HCT116 (cell line): ENCODE measurements around the gene MEPCE. TPM values are rescaled to one million over a fixed set of nuclear protein-coding genes. Genes with fewer than 3 reads are reported as not detected.
A peak's percentile ranks its signal among the peaks of the same experiment; 100 is the strongest.

Experiments used
- ATAC-seq: fragments of 200-7000 bp; cut with Tn5 transposase; 2 replicates; pipeline ENCODE4 v1.9.1; 2020; ENCODE audit warnings: mild to moderate bottlenecking, moderate library complexity
- BruUV-seq: library from RNA; stranded (reverse); fragments of 400-500 nt; replicated peaks from 2 replicates; lab custom pipeline; 2021; lab: Mats Ljungman, UMichigan
- CTCF ChIA-PET: fragments of 300-600 bp; sonication (Branson Sonifier 250); formaldehyde crosslinking; loops from one replicate; lab custom pipeline; 2021; ENCODE audit warnings: antibody characterized with exemption; lab: Charles Lee
- POLR2A ChIA-PET: fragments of 300-600, 350-600 bp; sonication (Branson Sonifier 250); formaldehyde crosslinking; loops from one replicate; lab custom pipeline; 2021; ENCODE audit warnings: antibody characterized with exemption; lab: Charles Lee
- RAD21 ChIA-PET, 2 experiments: fragments of 300-600 bp; sonication (Branson Sonifier 250); formaldehyde crosslinking; loops; one replicate each; lab custom pipeline; 2023; ENCODE audit warnings: low total read pairs in 2 of 2; ENCODE audit not compliant: uncharacterized antibody in 2 of 2, unreplicated experiment in 2 of 2, low non-redundant PET in 1 of 2; lab: Charles Lee
- DNase-seq: peaks from one replicate; pipeline ENCODE4 v3.0.0-alpha.2; 2010; ENCODE audit warnings: low read depth, low spot score
- H2AFZ ChIP-seq: fragments of 200-600 bp; shearing (Covaris generic), sonication (generic); 2 replicates; pipeline ENCODE4 v1.6.1; 2017; ENCODE audit warnings: low read depth, mixed run types, mixed read lengths, antibody characterized with exemption, low read length; ENCODE audit not compliant: poor library complexity, severe bottlenecking
- H3K27ac ChIP-seq: 2 replicates; pipeline ENCODE4 v1.5.1; 2012; ENCODE audit warnings: low read depth, low read length
- H3K27me3 ChIP-seq: fragments of 200-600 bp; sonication (generic); 2 replicates; pipeline ENCODE4 v1.6.1; 2016; ENCODE audit warnings: mixed run types, low read length, mixed read lengths; ENCODE audit not compliant: insufficient read depth
- H3K36me3 ChIP-seq, 2 experiments: fragments of 200-500 bp in 1 of 2; fragments of 200-600 bp in 1 of 2; sonication (Bioruptor generic) in 1 of 2; sonication (generic) in 1 of 2; 2 replicates each; pipeline versions ENCODE4 v1.5.1 to v1.6.1; 2014 to 2016; ENCODE audit warnings: low read length in 2 of 2, inconsistent platforms in 1 of 2, mixed read lengths in 1 of 2, mixed run types in 1 of 2; ENCODE audit not compliant: insufficient read depth in 2 of 2, control insufficient read depth in 1 of 2
- H3K4me1 ChIP-seq, 2 experiments: fragments of 200-600 bp in 1 of 2; sonication (generic) in 1 of 2; 2 replicates each; pipeline versions ENCODE4 v1.5.1 to v1.6.1; 2012 to 2017; ENCODE audit warnings: low read length in 2 of 2, inconsistent platforms in 1 of 2, mild to moderate bottlenecking in 1 of 2, mixed read lengths in 1 of 2, mixed run types in 1 of 2, moderate library complexity in 1 of 2; ENCODE audit not compliant: insufficient read depth in 2 of 2, control insufficient read depth in 1 of 2
- H3K4me2 ChIP-seq: fragments of 200-600 bp; sonication (generic); 2 replicates; pipeline ENCODE4 v1.6.1; 2017; ENCODE audit warnings: mixed run types, low read length, mixed read lengths
- H3K4me3 ChIP-seq, 2 experiments: fragments of 200-600 bp in 1 of 2; sonication (generic) in 1 of 2; replicated peaks in 1 of 2; 2 replicates each; pipeline ENCODE4 v1.5.1; 2011 to 2016; ENCODE audit warnings: low read length in 2 of 2, control low read depth in 1 of 2, low read depth in 1 of 2, mild to moderate bottlenecking in 1 of 2, mixed read lengths in 1 of 2, mixed run types in 1 of 2
- H3K79me2 ChIP-seq: fragments of 200-600 bp; sonication (generic); 2 replicates; pipeline ENCODE4 v1.6.1; 2017; ENCODE audit warnings: mild to moderate bottlenecking, mixed run types, low read length, moderate library complexity, mixed read lengths; ENCODE audit not compliant: insufficient read depth
- H3K9ac ChIP-seq: fragments of 200-600 bp; sonication (generic); 2 replicates; pipeline ENCODE4 v1.6.1; 2016; ENCODE audit warnings: low read length, mixed read lengths
- H3K9me2 ChIP-seq: fragments of 200-600 bp; sonication (generic), shearing (Covaris generic); 2 replicates; pipeline ENCODE4 v1.6.1; 2017; ENCODE audit warnings: mixed run types, mild to moderate bottlenecking, moderate library complexity; ENCODE audit not compliant: insufficient read depth
- H3K9me3 ChIP-seq, 2 experiments: fragments of 200-500 bp in 1 of 2; fragments of 200-600 bp in 1 of 2; sonication (Bioruptor generic) in 1 of 2; sonication (generic) in 1 of 2; 2 replicates each; pipeline ENCODE4 v1.6.1; 2014 to 2017; ENCODE audit warnings: low read length in 2 of 2, mixed read lengths in 2 of 2, inconsistent platforms in 1 of 2, low read depth in 1 of 2, mild to moderate bottlenecking in 1 of 2, mixed run types in 1 of 2, moderate library complexity in 1 of 2; ENCODE audit not compliant: control insufficient read depth in 1 of 2, insufficient read depth in 1 of 2
- H4K20me1 ChIP-seq: fragments of 200-600 bp; sonication (generic), shearing (Covaris generic); 2 replicates; pipeline ENCODE4 v1.6.1; 2017; ENCODE audit warnings: mixed run types, mild to moderate bottlenecking, moderate library complexity; ENCODE audit not compliant: insufficient read depth
- EZH2 ChIP-seq: fragments of 200-600 bp; sonication (generic); IDR thresholded peaks from 2 replicates; pipeline ENCODE4 v1.6.1; 2017; ENCODE audit warnings: antibody characterized with exemption, mixed run types
- JUND ChIP-seq: IDR thresholded peaks from 2 replicates; pipeline ENCODE4 v1.6.1; 2012
- intact Hi-C: fragments of 100-400 bp; cut with micrococcal nuclease; formaldehyde crosslinking; loops from 2 replicates; pipeline ENCODE4 v1.10.0; 2022
- total RNA-seq: library from RNA; stranded (reverse); gene quantifications from one replicate; pipeline ENCODE4 v1.2.1, GENCODE V29; 2021; ENCODE audit not compliant: unreplicated experiment
- TF ChIP-seq, protein P1 (sequence below): IDR thresholded peaks from 2 replicates; pipeline ENCODE4 v1.6.1; 2012
- TF ChIP-seq, protein P2 (sequence below), 3 experiments: fragments of 200-600 bp in 1 of 3; sonication (generic) in 1 of 3; IDR thresholded peaks in 2 of 3; conservative IDR thresholded peaks in 1 of 3; 2 replicates each; pipeline ENCODE4 v1.5.1; 2012 to 2017; ENCODE audit warnings: low read depth in 2 of 3, low read length in 2 of 3, antibody characterized with exemption in 1 of 3, borderline replicate concordance in 1 of 3, control low read depth in 1 of 3, mild to moderate bottlenecking in 1 of 3, mixed read lengths in 1 of 3, mixed run types in 1 of 3, moderate library complexity in 1 of 3; ENCODE audit not compliant: insufficient read depth in 1 of 3

MEPCE gene
- total RNA-seq, 1 experiment from 2014 or later, result 44.4 TPM

DNA sequence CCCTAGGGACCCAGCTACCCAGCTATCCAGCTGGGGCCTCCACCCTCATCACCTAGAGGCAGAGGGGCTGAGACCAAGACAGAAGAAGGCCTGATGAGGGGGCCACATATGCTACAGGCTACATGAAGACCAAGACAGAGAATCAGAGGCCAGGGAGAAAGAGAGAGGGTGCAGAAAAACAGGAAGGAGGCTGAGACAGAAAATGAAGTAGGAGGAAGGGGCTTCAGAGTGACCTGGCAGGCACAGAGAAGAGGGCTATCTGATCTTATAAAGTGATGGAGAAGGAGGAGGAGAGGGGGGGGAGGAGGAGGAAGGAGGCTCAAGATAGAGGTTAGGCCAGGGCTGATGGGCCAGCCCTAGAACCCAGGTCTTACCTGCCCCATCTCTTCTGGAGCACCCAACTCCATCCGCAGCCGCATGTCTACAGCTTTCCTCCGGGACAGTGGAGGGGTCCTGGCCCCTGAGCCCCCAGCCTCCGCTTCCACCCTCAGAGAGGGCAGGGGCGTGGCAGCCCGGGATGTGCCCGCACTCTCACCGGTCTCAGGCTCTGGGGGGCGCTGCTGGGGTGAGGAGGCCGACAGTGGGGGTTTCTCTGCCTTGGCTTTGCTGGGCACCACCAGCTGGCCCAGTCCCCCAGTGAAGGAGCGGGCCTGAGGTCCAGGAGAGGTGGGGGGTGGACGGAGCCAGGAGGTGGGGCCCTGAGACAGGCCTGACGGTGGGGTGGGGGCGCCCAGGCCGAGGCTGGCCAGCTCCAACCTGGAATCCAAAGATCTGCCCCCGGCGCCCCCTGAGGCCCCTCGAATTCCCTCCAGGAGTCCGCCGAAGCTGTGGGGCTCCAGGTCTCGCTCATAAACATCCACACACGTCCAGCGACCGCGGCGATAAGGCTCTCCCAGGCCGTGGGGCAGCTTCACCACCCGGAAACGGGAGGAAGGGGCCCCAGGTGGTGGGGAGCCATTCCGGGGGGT lies 47.6 kb downstream of the MEPCE start:
- no peak overlapping the region for H2AFZ ChIP-seq
- peak overlapping the region; percentile 81; the same call in 1 of the 2 replicates for H3K4me2 ChIP-seq
- no peaks in the 10 kb centered on the region for H3K9me2 ChIP-seq
- CTCF ChIA-PET, result interaction anchor here (3.3 kb wide), 1 partner anchor 82 kb away, joined by 14 read pairs; no protein-coding TSS in a partner anchor
- no peaks in the 10 kb centered on the region for H3K9me3 ChIP-seq
- H3K9ac ChIP-seq, result no peak overlapping the region
- ATAC-seq (no peak), DNase-seq (no peak)
- no peak overlapping the region; a peak in 1 of 4 replicates for H3K4me3 ChIP-seq
- TF ChIP-seq EZH2, result no peak
- no peak for TF ChIP-seq JUND
- TF ChIP-seq, protein P1, sequence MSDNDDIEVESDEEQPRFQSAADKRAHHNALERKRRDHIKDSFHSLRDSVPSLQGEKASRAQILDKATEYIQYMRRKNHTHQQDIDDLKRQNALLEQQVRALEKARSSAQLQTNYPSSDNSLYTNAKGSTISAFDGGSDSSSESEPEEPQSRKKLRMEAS, result no peak
- TF ChIP-seq, protein P2, sequence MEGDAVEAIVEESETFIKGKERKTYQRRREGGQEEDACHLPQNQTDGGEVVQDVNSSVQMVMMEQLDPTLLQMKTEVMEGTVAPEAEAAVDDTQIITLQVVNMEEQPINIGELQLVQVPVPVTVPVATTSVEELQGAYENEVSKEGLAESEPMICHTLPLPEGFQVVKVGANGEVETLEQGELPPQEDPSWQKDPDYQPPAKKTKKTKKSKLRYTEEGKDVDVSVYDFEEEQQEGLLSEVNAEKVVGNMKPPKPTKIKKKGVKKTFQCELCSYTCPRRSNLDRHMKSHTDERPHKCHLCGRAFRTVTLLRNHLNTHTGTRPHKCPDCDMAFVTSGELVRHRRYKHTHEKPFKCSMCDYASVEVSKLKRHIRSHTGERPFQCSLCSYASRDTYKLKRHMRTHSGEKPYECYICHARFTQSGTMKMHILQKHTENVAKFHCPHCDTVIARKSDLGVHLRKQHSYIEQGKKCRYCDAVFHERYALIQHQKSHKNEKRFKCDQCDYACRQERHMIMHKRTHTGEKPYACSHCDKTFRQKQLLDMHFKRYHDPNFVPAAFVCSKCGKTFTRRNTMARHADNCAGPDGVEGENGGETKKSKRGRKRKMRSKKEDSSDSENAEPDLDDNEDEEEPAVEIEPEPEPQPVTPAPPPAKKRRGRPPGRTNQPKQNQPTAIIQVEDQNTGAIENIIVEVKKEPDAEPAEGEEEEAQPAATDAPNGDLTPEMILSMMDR (IDR thresholded peaks at IDR 0.05 in 2 of 3, conservative IDR thresholded peaks at IDR 0.05 in 1 of 3; ENCODE audit: borderline replicate concordance in 1 of 3, insufficient read depth in 1 of 3, low read depth in 2 of 3, low read length in 2 of 3), result peak in 1 of 3 experiments; percentile 25; a peak in 2 of 6 replicates
- H3K27ac ChIP-seq, result peak overlapping the region; percentile 16; the same call in 1 of the 2 replicates
- intact Hi-C loops, result no loop called here
- no TSS peak for BruUV-seq
- H3K27me3 ChIP-seq, result no peaks in the 10 kb centered on the region
- peaks cover 9 to 27% of the 10 kb centered on the region in 2 experiments for H3K4me1 ChIP-seq
- H4K20me1 ChIP-seq, result no peaks in the 10 kb centered on the region
- POLR2A ChIA-PET, result no interaction called here
- peaks cover 6% of the 10 kb centered on the region; the same call in 1 of the 2 replicates for H3K79me2 ChIP-seq
- peaks cover 0 to 2% of the 10 kb centered on the region in 2 experiments; a peak in 1 of 4 replicates for H3K36me3 ChIP-seq
- RAD21 ChIA-PET, result no interaction called here
